Activated gamma-delta T cell treated with Interleukin-2 at 50 U/mL for 16 hours (primary cell): ENCODE data around the gene AMFR.

ENCODE experiments used
- DNase-seq: peaks from one replicate; pipeline ENCODE4 v3.0.0-alpha.2; 2020

The AMFR gene

DNA sequence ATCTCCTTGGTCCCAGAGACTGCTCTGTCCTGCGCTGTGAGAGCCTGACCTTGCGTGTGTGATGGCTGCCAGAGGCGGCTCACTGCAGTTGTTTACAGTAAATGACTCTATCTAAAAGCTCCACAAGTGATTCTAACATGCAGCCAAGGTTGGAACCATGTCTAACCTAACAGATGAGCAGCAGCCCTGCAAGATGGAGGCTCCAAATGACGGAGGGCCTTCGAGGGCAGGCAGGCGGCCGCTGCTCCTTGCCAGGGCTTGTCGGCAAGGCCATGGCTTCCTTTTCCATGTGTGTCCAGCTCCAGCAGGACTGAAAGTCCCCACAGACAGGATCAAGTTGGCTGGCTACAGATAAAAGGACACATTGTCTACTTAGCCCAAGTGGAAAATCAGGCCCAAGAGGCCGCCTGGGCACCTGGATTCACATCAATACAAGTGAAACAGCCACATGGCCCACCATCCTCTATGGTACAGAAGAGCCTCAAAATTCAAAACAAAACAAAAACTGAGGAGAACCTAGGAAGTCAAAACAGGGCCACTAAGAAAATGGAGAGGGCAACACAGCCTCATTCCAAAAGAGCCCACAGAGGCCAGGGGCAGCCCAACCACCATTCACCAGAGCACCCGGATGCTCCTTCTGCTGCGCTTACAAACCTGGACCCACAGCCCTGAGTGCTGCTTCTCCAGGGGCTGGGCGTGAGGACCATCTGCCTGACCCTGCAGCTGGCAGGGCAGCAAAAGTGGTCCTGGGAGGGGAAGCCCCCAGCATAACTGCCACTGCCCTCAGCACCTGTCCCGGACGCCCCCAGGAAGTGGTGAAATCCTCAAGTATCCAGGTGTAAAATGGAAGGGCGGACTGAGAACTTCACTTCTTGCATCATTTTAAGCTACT is 65.0 kb downstream of the AMFR start:
- no peak for DNase-seq

- no peak for DNase-seq
Measured at GRCh38 chr16:56357765-56358322, 67.5 kb downstream of the AMFR start.

GRCh38 chr16:56357241-56357764 is 68.0 kb downstream of the AMFR start:
- DNase-seq, result no peak

GRCh38 chr16:56356276-56357240 is 68.8 kb downstream of the AMFR start:
- DNase-seq, result peak; percentile 44

DNA sequence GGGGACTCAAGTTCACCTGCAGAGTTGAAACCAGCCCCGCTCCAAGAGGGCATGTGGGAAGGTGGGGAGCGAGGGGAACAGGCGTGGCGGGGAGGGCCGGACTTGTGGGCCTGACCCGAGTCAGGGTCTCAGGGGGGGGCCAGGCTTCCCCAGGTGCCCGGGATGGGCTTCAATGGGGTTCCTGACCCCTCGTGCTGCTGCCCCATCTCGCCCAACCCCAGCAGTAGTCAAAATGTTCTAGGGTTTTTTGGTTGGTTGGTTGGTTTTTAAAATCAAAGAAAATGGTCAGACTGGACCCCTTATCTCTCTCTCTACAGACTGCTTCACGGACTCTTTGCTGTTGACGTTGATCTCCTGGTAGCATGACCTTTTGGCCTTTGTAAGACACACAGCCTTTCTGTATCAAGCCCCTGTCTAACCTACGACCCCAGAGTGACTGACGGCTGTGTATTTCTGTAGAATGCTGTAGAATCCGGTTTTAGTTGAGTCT is 69.5 kb downstream of the AMFR start:
- peak; percentile 1 for DNase-seq

DNA sequence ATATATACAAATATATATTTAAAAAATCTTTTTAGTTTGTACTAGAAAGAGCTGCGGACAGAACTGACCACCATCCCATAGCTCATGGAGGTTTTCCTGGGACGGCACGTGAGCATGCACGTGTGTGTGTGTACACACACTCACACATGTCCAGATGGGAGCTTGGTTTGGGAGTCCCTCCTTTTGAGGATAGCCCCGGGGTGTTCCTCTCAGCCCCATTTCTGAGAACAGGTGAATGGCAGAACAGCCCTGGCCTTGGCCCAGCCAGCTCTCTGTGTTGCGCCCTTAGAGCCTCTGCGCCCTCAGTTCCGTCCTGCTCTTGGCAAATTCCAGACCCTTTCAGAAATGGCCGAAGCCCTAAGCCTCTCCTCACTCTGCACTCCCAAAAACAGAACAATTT is 70.1 kb downstream of the AMFR start:
- peak; percentile 0 for DNase-seq

DNA sequence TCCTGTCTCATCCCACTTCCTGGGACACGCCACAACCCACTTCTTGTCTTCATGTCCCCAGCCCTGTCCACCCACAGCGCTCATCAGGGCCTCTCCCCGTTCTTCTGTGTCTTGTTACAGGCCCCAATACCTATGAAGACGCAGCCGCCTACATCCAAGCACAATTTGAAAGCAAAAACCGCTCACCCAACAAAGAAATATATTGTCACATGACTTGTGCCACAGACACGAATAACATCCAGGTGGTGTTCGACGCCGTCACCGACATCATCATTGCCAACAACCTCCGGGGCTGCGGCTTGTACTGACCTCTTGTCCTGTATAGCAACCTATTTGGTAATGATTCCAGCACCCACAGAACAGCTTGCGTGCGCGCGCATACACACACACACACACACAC is 70.6 kb downstream of the AMFR start:
- DNase-seq, result peak; percentile 0

GRCh38 chr16:56354016-56354415 is 71.3 kb downstream of the AMFR start:
- no peak for DNase-seq

- peak; percentile 2 for DNase-seq
Measured at GRCh38 chr16:56353054-56353921, 72.1 kb downstream of the AMFR start.

DNA sequence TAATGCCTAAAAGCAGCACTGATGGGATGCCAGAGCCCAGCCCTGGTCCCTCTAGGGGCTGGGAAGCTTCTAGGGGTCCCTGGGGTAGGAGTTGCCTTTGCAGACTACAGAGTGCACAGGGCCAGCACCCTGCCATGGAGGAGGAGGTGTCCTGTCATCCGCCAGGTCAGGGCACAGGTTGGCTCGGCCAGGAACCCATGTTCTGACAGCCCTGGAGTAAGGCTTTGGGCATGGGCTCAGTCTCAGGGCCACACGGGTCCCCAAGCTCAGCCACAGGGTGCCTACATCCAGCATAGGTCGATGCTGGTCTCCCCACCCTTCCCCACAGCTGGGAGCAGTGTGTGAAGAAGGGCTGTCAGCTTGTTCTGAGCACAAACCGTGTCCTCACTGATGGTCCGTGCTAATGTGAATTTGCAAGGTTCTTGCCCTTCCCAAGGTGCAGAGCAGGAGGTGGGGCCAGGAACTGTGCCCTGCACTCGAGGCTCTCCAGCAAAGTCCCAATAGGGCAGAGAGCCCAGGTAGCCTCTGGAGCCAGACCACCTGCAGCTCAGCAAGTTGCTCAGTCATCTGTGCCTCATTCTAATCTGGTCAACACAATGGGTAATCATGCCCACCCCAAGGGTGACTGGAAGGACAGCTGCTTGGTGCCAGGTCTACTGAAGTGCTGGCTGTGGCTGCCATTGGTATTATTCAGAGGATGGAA is 72.8 kb downstream of the AMFR start:
- no peak for DNase-seq

DNA sequence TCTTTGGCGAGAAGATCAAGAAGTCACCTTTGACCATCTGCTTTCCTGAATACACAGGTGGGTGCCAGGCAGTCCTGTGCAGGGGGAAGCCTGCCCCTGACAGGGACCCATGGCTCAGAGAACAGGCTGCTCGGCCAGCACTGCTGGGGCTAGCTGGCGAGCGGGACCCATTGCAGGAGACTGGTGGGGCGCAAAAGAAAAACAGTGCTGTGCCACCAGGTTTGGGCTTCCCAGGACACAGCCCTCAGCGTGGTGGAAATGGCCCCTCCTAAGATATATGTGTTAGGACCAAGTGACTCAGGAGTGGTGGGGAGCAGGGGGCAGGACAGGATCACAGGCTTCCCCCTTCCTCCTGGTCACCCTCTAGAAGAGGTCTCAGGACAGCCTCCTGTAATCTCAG is 73.9 kb downstream of the AMFR start:
- no peak for DNase-seq

- DNase-seq, result no peak
Measured at GRCh38 chr16:56350491-56351405, 74.6 kb downstream of the AMFR start.

GRCh38 chr16:56349711-56350161 is 75.6 kb downstream of the AMFR start:
- DNase-seq, result no peak

DNA sequence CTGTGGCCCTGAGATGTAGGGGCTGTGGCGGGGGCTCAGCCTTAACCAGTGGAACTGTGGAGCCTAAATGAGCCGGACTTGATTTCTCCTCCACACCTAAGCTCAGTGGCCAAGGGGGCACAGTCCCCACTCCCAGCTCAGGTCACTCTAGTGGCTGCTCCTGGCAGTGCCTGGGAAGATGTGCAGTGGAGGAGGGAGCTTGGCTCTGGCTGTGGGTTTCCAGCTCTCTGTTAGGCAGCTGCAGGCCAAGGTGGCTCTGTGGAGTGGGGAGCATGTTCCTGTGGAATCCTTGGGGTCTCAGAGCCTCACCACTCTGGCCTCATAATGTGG is 76.3 kb downstream of the AMFR start:
- DNase-seq, result no peak

GRCh38 chr16:56348168-56349085 is 76.9 kb downstream of the AMFR start:
- no peak for DNase-seq

DNA sequence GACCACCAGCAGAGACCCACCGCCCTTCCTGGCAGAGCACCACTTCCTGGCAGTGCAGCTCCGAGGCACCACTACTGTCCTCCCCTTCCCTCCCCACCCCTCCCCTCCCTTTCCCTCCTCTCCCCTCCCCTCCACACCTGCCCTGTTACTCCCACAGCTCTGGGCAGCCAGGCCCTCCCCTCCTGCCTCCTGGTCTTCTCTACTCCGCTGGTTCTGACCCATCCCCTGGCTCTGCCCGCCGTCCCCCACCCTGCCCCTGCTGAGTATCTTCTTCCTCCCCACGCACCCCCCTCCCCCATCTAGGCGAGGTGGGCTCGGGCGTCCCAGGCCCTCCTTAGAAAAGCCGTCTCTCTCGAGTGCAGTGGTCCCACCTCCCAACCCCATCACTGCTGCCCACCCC is 77.7 kb downstream of the AMFR start:
- no peak for DNase-seq

DNA sequence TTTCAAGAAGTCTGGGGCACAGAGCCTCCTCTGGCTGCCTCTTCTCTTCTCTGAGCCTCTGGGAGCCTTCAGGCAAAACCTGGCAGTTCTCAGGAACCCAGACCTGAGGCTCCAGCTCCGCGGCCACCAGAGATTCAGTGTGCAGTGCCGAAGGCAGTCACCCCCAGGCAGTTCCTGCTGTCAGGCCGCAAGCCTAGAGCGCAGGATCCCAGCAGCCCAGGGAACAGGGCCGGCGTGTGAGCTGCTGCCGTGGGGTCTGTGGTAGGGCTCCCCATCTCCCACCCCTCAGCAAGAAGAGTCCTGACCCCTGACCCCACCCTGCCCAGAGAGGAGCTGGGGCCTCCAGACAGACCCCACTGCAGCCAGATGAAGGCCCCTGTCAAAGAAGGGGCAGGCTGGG is 78.2 kb downstream of the AMFR start:
- no peak for DNase-seq

- no peak for DNase-seq
Measured at GRCh38 chr16:56346131-56346890, 79.0 kb downstream of the AMFR start.
